ENCODE data around the gene SEC62. TPM values are rescaled to one million over a fixed set of nuclear protein-coding genes. Genes with fewer than 3 reads are reported as not detected.
"Not testable (repeated sequence)": the region's sequence is repeated elsewhere in the genome, so short reads cannot be mapped to it uniquely, and the experiment has no call there.

Gene SEC62
- total RNA-seq, 6 experiments from 2014 or later = 124 to 153 (median 133) TPM

GRCh38 chr3:170003881-170004356, 37.3 kb downstream of the SEC62 start:
- peaks cover 7% of the 10 kb centered on the region for H3K36me3 Mint-ChIP-seq (ENCODE audit: low read depth)
- H3K4me1 Mint-ChIP-seq (ENCODE audit: low read depth) = peaks cover 32% of the 10 kb centered on the region
- DNase-seq = no peak
- H3K27me3 Mint-ChIP-seq (ENCODE audit: insufficient read depth) = peaks cover 2% of the 10 kb centered on the region
- no peak for TF ChIP-seq CTCF (IDR thresholded peaks at IDR 0.05)
- no peak overlapping the region for H3K4me3 Mint-ChIP-seq
- no peaks in the 10 kb centered on the region for H3K9me3 Mint-ChIP-seq
- H3K27ac Mint-ChIP-seq = no peak overlapping the region

- peak; percentile 12 for DNase-seq
- Mint-ChIP-seq H3K36me3 (ENCODE audit: low read depth) (no peaks in the 10 kb centered on the region), H3K27ac (peak overlapping the region; percentile 40), H3K4me1 (ENCODE audit: low read depth) (peaks cover 24% of the 10 kb centered on the region), H3K27me3 (ENCODE audit: insufficient read depth) (peaks cover 1% of the 10 kb centered on the region), H3K4me3 (no peak overlapping the region), H3K9me3 (no peaks in the 10 kb centered on the region)
- TF ChIP-seq CTCF (IDR thresholded peaks at IDR 0.05) = no peak
These were observed 40.5 kb downstream of the SEC62 start for GRCh38 chr3:170007031-170007663.

- no peaks in the 10 kb centered on the region for H3K36me3 Mint-ChIP-seq (ENCODE audit: low read depth)
- no peak overlapping the region for H3K4me3 Mint-ChIP-seq
- H3K27ac Mint-ChIP-seq = no peak overlapping the region
- H3K27me3 Mint-ChIP-seq (ENCODE audit: insufficient read depth) = peaks cover 4% of the 10 kb centered on the region
- H3K4me1 Mint-ChIP-seq (ENCODE audit: low read depth) = peaks cover 15% of the 10 kb centered on the region
- no peaks in the 10 kb centered on the region for H3K9me3 Mint-ChIP-seq
- no peak for DNase-seq
- TF ChIP-seq CTCF (IDR thresholded peaks at IDR 0.05) = no peak
These were observed 43.9 kb downstream of the SEC62 start for GRCh38 chr3:170010498-170010897.

- Mint-ChIP-seq H3K27ac (no peak overlapping the region), H3K36me3 (ENCODE audit: low read depth) (no peaks in the 10 kb centered on the region), H3K27me3 (ENCODE audit: insufficient read depth) (peaks cover 4% of the 10 kb centered on the region), H3K9me3 (no peaks in the 10 kb centered on the region), H3K4me3 (no peak overlapping the region), H3K4me1 (ENCODE audit: low read depth) (no peaks in the 10 kb centered on the region)
- no peak for DNase-seq
- TF ChIP-seq CTCF (IDR thresholded peaks at IDR 0.05) = no peak
These were observed 46.2 kb downstream of the SEC62 start for GRCh38 chr3:170012683-170013400.

- no peak for DNase-seq
- TF ChIP-seq CTCF (IDR thresholded peaks at IDR 0.05) = no peak
- Mint-ChIP-seq H3K4me3 (no peak overlapping the region), H3K36me3 (ENCODE audit: low read depth) (no peaks in the 10 kb centered on the region), H3K4me1 (ENCODE audit: low read depth) (no peaks in the 10 kb centered on the region), H3K27me3 (ENCODE audit: insufficient read depth) (peaks cover 3% of the 10 kb centered on the region), H3K27ac (no peak overlapping the region), H3K9me3 (no peaks in the 10 kb centered on the region)
These were observed 49.5 kb downstream of the SEC62 start for GRCh38 chr3:170016057-170016456.

GRCh38 chr3:170019306-170019705, 52.7 kb downstream of the SEC62 start:
- H3K27me3 Mint-ChIP-seq (ENCODE audit: insufficient read depth); H3K4me1 Mint-ChIP-seq (ENCODE audit: low read depth); H3K36me3 Mint-ChIP-seq (ENCODE audit: low read depth); H3K4me3 Mint-ChIP-seq; H3K9me3 Mint-ChIP-seq; DNase-seq; H3K27ac Mint-ChIP-seq: not testable (repeated sequence)

All from HFFc6 (cell line).